Stomach (tissue), 9 donors: ENCODE measurements around the gene LRFN4. TPM values are rescaled to one million over a fixed set of nuclear protein-coding genes. Genes with fewer than 3 reads are reported as not detected.

Source experiments
- DNase-seq, 2 donors: peaks; one replicate each; pipeline versions ENCODE4 v3.0.0 to v3.0.0-alpha.2; 2013 to 2019
- H3K27ac ChIP-seq, 5 donors: fragments of 200-600 bp in 4 of 5; sonication (generic) in 4 of 5; one replicate each; pipeline ENCODE4 v1.5.1; 2013 to 2019; ENCODE audit warnings: mild to moderate bottlenecking in 1 of 5, moderate library complexity in 1 of 5
- H3K27me3 ChIP-seq, 3 donors: fragments of 200-600 bp; sonication (generic); one replicate each; pipeline ENCODE4 v1.5.1; 2017 to 2019; ENCODE audit warnings: mixed run types in 1 of 3
- H3K36me3 ChIP-seq, 4 donors: fragments of 200-600 bp; sonication (generic); 1 replicate in 3 of 4; 2 replicates in 1 of 4; pipeline ENCODE4 v1.5.1; 2016 to 2019
- H3K4me1 ChIP-seq, 4 donors: fragments of 200-600 bp; sonication (generic); one replicate each; pipeline ENCODE4 v1.5.1; 2016 to 2019
- H3K4me3 ChIP-seq, 4 donors: fragments of 200-600 bp; sonication (generic) in 3 of 4; one replicate each; pipeline ENCODE4 v1.5.1; 2016 to 2019; ENCODE audit warnings: mild to moderate bottlenecking in 1 of 4
- H3K9me3 ChIP-seq, 4 donors: fragments of 200-600 bp; sonication (generic); one replicate each; pipeline ENCODE4 v1.5.1; 2016 to 2019
- CTCF ChIP-seq, 7 experiments: fragments of 450-650 bp in 4 of 7; fragments of 200-600 bp in 3 of 7; sonication (generic) in 3 of 7; IDR thresholded peaks; one replicate each; pipeline ENCODE4 v1.5.1; 2016 to 2019; ENCODE audit warnings: antibody characterized with exemption in 7 of 7, control low read depth in 2 of 7, mild to moderate bottlenecking in 1 of 7
- EP300 ChIP-seq: sonication (generic); formaldehyde crosslinking; IDR thresholded peaks from one replicate; pipeline ENCODE4 v1.6.1; 2017; ENCODE audit warnings: antibody characterized with exemption
- POLR2A ChIP-seq, 4 donors: fragments of 450-650 bp; IDR thresholded peaks; one replicate each; pipeline ENCODE4 v1.6.1; 2016; ENCODE audit warnings: antibody characterized with exemption in 4 of 4, control low read depth in 2 of 4, mild to moderate bottlenecking in 1 of 4, moderate library complexity in 1 of 4
- POLR2AphosphoS5 ChIP-seq, 3 donors: sonication (generic); formaldehyde crosslinking; IDR thresholded peaks; one replicate each; pipeline ENCODE4 v1.6.1; 2016; ENCODE audit warnings: antibody characterized with exemption in 3 of 3
- WGBS, 5 donors: extraction: QIAGEN DNeasy Blood & Tissue Kit in 3 of 5; methylation state at CpG; one replicate each; pipeline versions ENCODE4 v1.1.5 to v1.1.7; 2013 to 2018; 5-methylcytosine and 5-hydroxymethylcytosine counted together
- intact Hi-C: fragments of 100-400 bp; cut with DNase I; formaldehyde crosslinking; loops from one replicate; pipeline ENCODE4 v1.15.1; 2023; ENCODE audit warnings: low total_unique reads
- polyA plus RNA-seq, 3 donors: library from polyadenylated mRNA; stranded (reverse); fragments of 200-250 nt; gene quantifications; one replicate each; pipeline ENCODE4 v1.2.3, GENCODE V29; 2013
- total RNA-seq, 5 donors: library from RNA; depleted of rRNA; stranded (reverse); fragments of >200 nt; gene quantifications; one replicate each; pipeline versions ENCODE4 v1.1.0 to v1.2.3, GENCODE V29; 2014 to 2016
- donor health status: healthy with polysubstance abuse.
- donor health status: Bipolar disorder and iron deficiency.
- donor health status: healthy.

Gene LRFN4
- total and polyA plus RNA-seq, 8 donors = 2.1 to 37.9 (median 12.7) TPM

- Histone ChIP-seq H3K9me3 (no peaks in the 10 kb centered on the region), H3K4me3 (no peak overlapping the region), H3K27ac (peak overlapping the region; percentile 17 to 51 (median 27)), H3K27me3 (no peaks in the 10 kb centered on the region), H3K36me3 (no peaks in the 10 kb centered on the region), H3K4me1 (peaks cover 5 to 39% (median 22%) of the 10 kb centered on the region in 4 donors)
- intact Hi-C loops = no loop called here
- TF ChIP-seq POLR2AphosphoS5 (IDR thresholded peaks at IDR 0.05) = no peak
- TF ChIP-seq POLR2A (IDR thresholded peaks at IDR 0.05) = no peak
- no peak for TF ChIP-seq EP300
- no peak for TF ChIP-seq CTCF (IDR thresholded peaks at IDR 0.05)
- DNase-seq = peak; percentile 60 to 78
- 44 to 58% (median 55%) methylated on average over 14 of the region's 14 CpGs for WGBS, 5 donors
Measured at GRCh38 chr11:66906061-66906733, 49.3 kb downstream of the LRFN4 start.

- Histone ChIP-seq H3K4me1 (peaks cover 5 to 34% (median 22%) of the 10 kb centered on the region in 4 donors), H3K27ac (peak overlapping the region in 2 of 5 donors; percentile 24 to 35), H3K9me3 (no peaks in the 10 kb centered on the region), H3K36me3 (no peaks in the 10 kb centered on the region), H3K4me3 (no peak overlapping the region), H3K27me3 (no peaks in the 10 kb centered on the region)
- 69 to 78% (median 73%) methylated on average over 9 of the region's 9 CpGs for WGBS, 5 donors
- DNase-seq = no peak
- TF ChIP-seq EP300 = no peak
- TF ChIP-seq CTCF (IDR thresholded peaks at IDR 0.05) = no peak
- TF ChIP-seq POLR2AphosphoS5 (IDR thresholded peaks at IDR 0.05) = no peak
- TF ChIP-seq POLR2A (IDR thresholded peaks at IDR 0.05) = no peak
- intact Hi-C loops = no loop called here
Measured at GRCh38 chr11:66907751-66908630, 51.1 kb downstream of the LRFN4 start.

DNA sequence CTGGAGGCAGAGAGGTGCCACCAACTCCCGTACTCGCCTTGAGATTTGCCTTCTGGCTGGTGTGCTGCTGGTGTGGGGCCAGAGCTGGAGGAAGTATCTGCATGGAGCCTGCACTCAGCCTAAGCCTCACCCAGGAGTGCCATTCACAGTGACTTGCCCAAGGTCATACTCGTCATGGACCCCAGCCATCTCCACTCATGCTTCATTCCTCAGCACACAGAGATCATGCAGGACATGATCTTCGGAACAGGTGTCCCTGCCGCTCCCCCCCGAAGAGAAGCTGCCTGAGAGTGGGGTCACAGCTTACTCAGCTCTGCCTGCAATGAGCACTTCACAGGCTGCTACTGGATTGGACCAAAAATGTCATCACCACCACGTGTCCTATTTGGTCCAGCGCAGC is 52.3 kb downstream of the LRFN4 start:
- Histone ChIP-seq H3K9me3 (no peaks in the 10 kb centered on the region), H3K4me3 (no peak overlapping the region), H3K27ac (no peak overlapping the region), H3K36me3 (no peaks in the 10 kb centered on the region), H3K4me1 (peaks cover 4 to 36% (median 24%) of the 10 kb centered on the region in 4 donors), H3K27me3 (no peaks in the 10 kb centered on the region)
- no peak for DNase-seq
- WGBS, 5 donors = 90 to 95% (median 92%) methylated on average over 6 to 8 of the region's 8 CpGs
- TF ChIP-seq POLR2A (IDR thresholded peaks at IDR 0.05) (no peak), CTCF (IDR thresholded peaks at IDR 0.05) (no peak), EP300 (no peak), POLR2AphosphoS5 (IDR thresholded peaks at IDR 0.05) (no peak)
- intact Hi-C loops = no loop called here

- no peak for DNase-seq
- 88 to 93% (median 92%) methylated on average over 9 to 10 of the region's 10 CpGs for WGBS, 5 donors
- Histone ChIP-seq H3K4me1 (peaks cover 0 to 41% (median 24%) of the 10 kb centered on the region in 4 donors), H3K27me3 (no peaks in the 10 kb centered on the region), H3K4me3 (no peak overlapping the region), H3K27ac (no peak overlapping the region), H3K36me3 (no peaks in the 10 kb centered on the region), H3K9me3 (no peaks in the 10 kb centered on the region)
- TF ChIP-seq POLR2A (IDR thresholded peaks at IDR 0.05) (no peak), POLR2AphosphoS5 (IDR thresholded peaks at IDR 0.05) (no peak), EP300 (no peak), CTCF (IDR thresholded peaks at IDR 0.05) (no peak)
- intact Hi-C loops = no loop called here
Measured at GRCh38 chr11:66910016-66910415, 53.2 kb downstream of the LRFN4 start.
